ENCODE results near the gene HSPG2. TPM values are rescaled to one million over a fixed set of nuclear protein-coding genes. Genes with fewer than 3 reads are reported as not detected.

Gene HSPG2
- total and polyA plus RNA-seq, 8 donors = 50.4 to 164 (median 63.9) TPM

GRCh38 chr1:21834666-21835065 is 102.4 kb downstream of the HSPG2 start:
- FAIRE-seq = no peak
- H3K36me3 ChIP-seq = peaks cover 0 to 35% (median 6%) of the 10 kb centered on the region in 3 donors
- 97 to 98% methylated on average over 16 of the region's 16 CpGs for whole genome bisulfite sequencing, 2 donors

GRCh38 chr1:21834094-21834493 is 103.0 kb downstream of the HSPG2 start:
- H3K4me1 ChIP-seq = no peaks in the 10 kb centered on the region
- FAIRE-seq = no peak
- H3K27me3 ChIP-seq = no peaks in the 10 kb centered on the region
- H3K9me3 ChIP-seq = no peaks in the 10 kb centered on the region
- TF ChIP-seq CTCF (IDR thresholded peaks at IDR 0.05) = no peak
- H3K4me3 ChIP-seq = no peak overlapping the region
- intact Hi-C loops (cut with DNase I) = no loop called here
- H3K36me3 ChIP-seq = peaks cover 0 to 41% (median 6%) of the 10 kb centered on the region in 3 donors
- no peak overlapping the region for H3K27ac ChIP-seq
- DNase-seq = no peak
- ATAC-seq = no peak
- WGBS, 2 donors = 83 to 98% methylated on average over 1 of the region's 1 CpG

More at GRCh38 chr1:21834666-21835065, 102.4 kb downstream of the HSPG2 start:
- no peak overlapping the region for H3K27ac ChIP-seq
- no peaks in the 10 kb centered on the region for H3K27me3 ChIP-seq
- no peak overlapping the region for H3K4me3 ChIP-seq
- no peak for DNase-seq
- intact Hi-C loops (cut with DNase I) = no loop called here
- H3K9me3 ChIP-seq = no peaks in the 10 kb centered on the region
- no peak for TF ChIP-seq CTCF (IDR thresholded peaks at IDR 0.05)
- ATAC-seq = no peak
- no peaks in the 10 kb centered on the region for H3K4me1 ChIP-seq

- no peaks in the 10 kb centered on the region for H3K4me1 ChIP-seq
- H3K27me3 ChIP-seq = no peaks in the 10 kb centered on the region
- 88 to 89% methylated on average over 11 of the region's 11 CpGs for WGBS, 2 donors
- TF ChIP-seq CTCF (IDR thresholded peaks at IDR 0.05) = no peak
- intact Hi-C loops (cut with DNase I) = no loop called here
- DNase-seq (no peak), FAIRE-seq (no peak), ATAC-seq (no peak)
- H3K36me3 ChIP-seq = peaks cover 0 to 47% (median 6%) of the 10 kb centered on the region in 3 donors
- no peak overlapping the region for H3K27ac ChIP-seq
- no peak overlapping the region for H3K4me3 ChIP-seq
- no peaks in the 10 kb centered on the region for H3K9me3 ChIP-seq
These were observed 103.6 kb downstream of the HSPG2 start for GRCh38 chr1:21833392-21833976.

GRCh38 chr1:21831454-21831970 is 105.6 kb downstream of the HSPG2 start:
- TF ChIP-seq CTCF (IDR thresholded peaks at IDR 0.05) = no peak
- WGBS, 2 donors = 92 to 93% methylated on average over 14 of the region's 14 CpGs
- Histone ChIP-seq H3K27me3 (no peaks in the 10 kb centered on the region), H3K36me3 (peaks cover 0 to 62% (median 12%) of the 10 kb centered on the region in 3 donors), H3K9me3 (no peaks in the 10 kb centered on the region), H3K27ac (no peak overlapping the region), H3K4me3 (no peak overlapping the region), H3K4me1 (no peaks in the 10 kb centered on the region)
- no peak for FAIRE-seq
- DNase-seq = no peak
- no peak for ATAC-seq
- intact Hi-C loops (cut with DNase I) = no loop called here

- Histone ChIP-seq H3K4me1 (no peaks in the 10 kb centered on the region), H3K4me3 (no peak overlapping the region), H3K27ac (no peak overlapping the region), H3K36me3 (peaks cover 0 to 63% (median 12%) of the 10 kb centered on the region in 3 donors), H3K9me3 (no peaks in the 10 kb centered on the region), H3K27me3 (no peaks in the 10 kb centered on the region)
- TF ChIP-seq CTCF (IDR thresholded peaks at IDR 0.05) = no peak
- DNase-seq = peak in 1 of 6 donors; percentile 53
- intact Hi-C loops (cut with DNase I) = no loop called here
- no peak for FAIRE-seq
- WGBS, 2 donors = 95 to 97% methylated on average over 21 to 23 of the region's 23 CpGs
- ATAC-seq = no peak
These were observed 106.2 kb downstream of the HSPG2 start for GRCh38 chr1:21830792-21831453.

Data from pancreas (tissue), 10 donors.